Prostate gland (tissue), 2 donors: ENCODE data around the gene LAMA4. TPM values are rescaled to one million over a fixed set of nuclear protein-coding genes. Genes with fewer than 3 reads are reported as not detected.

Source experiments
- DNase-seq: peaks from one replicate; pipeline ENCODE4 v3.0.0-alpha.2; 2019; ENCODE audit warnings: low spot score
- H3K27ac ChIP-seq, 2 donors: fragments of 200-600 bp; sonication (generic); 2 replicates each; pipeline ENCODE4 v1.5.1; 2017 to 2019
- H3K27me3 ChIP-seq: fragments of 200-600 bp; sonication (generic); replicated peaks from 2 replicates; pipeline ENCODE4 v1.5.1; 2019; ENCODE audit not compliant: insufficient read depth
- H3K36me3 ChIP-seq, 2 donors: fragments of 200-600 bp; sonication (generic); 1 replicate in 1 of 2; 2 replicates in 1 of 2; pipeline versions ENCODE4 v1.5.1 to v1.8.1; 2017 to 2019
- H3K4me1 ChIP-seq: fragments of 200-600 bp; sonication (generic); replicated peaks from 2 replicates; pipeline ENCODE4 v1.5.1; 2019
- H3K4me3 ChIP-seq, 2 donors: fragments of 200-600 bp; sonication (generic); 2 replicates each; pipeline ENCODE4 v1.5.1; 2017 to 2019
- H3K9me3 ChIP-seq: fragments of 200-600 bp; sonication (generic); 2 replicates; pipeline ENCODE4 v1.5.1; 2017
- CTCF ChIP-seq, 4 experiments: fragments of 200-600 bp in 2 of 4; fragments of 450-650 bp in 2 of 4; sonication (generic) in 2 of 4; IDR thresholded peaks; 1 replicate in 3 of 4; 2 replicates in 1 of 4; pipeline ENCODE4 v1.5.1; 2016 to 2019; ENCODE audit warnings: antibody characterized with exemption in 4 of 4, mild to moderate bottlenecking in 2 of 4, moderate library complexity in 2 of 4
- POLR2A ChIP-seq: fragments of 450-650 bp; IDR thresholded peaks from one replicate; pipeline ENCODE4 v1.6.1; 2016; ENCODE audit warnings: antibody characterized with exemption, mild to moderate bottlenecking
- POLR2AphosphoS5 ChIP-seq: sonication (generic); formaldehyde crosslinking; IDR thresholded peaks from one replicate; pipeline ENCODE4 v1.6.1; 2017; ENCODE audit warnings: antibody characterized with exemption
- WGBS: methylation state at CpG from one replicate; pipeline ENCODE4 v1.1.5; 2018; 5-methylcytosine and 5-hydroxymethylcytosine counted together
- intact Hi-C: fragments of 100-400 bp; cut with DNase I; formaldehyde crosslinking; loops from one replicate; pipeline ENCODE4 v1.14.2; 2022
- total RNA-seq, 2 donors: library from RNA; depleted of rRNA; stranded (reverse); fragments of >200 nt; gene quantifications; one replicate each; pipeline ENCODE4 v1.1.0, GENCODE V29; 2016

The LAMA4 gene
- total RNA-seq, 2 donors from 2014 or later: 9.6 to 48.3 TPM

DNA sequence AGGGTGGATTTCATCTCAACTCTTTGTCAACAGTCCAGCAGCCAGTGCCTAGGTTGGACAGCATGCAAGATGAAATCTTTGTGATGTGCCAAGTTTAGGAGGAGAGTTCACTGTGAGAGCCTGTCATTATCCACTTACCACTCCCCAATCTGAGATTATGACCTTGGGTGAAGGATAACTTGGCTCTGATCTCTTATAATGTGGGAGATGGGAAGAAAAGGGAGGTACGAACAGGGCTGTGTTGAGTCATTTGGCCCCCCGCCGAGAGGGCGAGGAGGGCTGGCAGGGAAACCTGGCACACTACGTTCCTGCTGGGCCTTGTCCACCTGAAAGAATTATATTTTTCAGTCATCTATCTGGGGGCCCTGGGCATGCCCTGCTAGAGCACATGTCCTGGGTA is 35.8 kb downstream of the LAMA4 start:
- Histone ChIP-seq H3K4me1 (no peaks in the 10 kb centered on the region), H3K27ac (no peak overlapping the region), H3K9me3 (no peaks in the 10 kb centered on the region), H3K27me3 (no peaks in the 10 kb centered on the region), H3K36me3 (no peaks in the 10 kb centered on the region), H3K4me3 (no peak overlapping the region)
- WGBS: 74% methylated on average over 5 of the region's 5 CpGs
- no peak for DNase-seq
- intact Hi-C loops: no loop called here
- TF ChIP-seq POLR2A: no peak
- TF ChIP-seq CTCF (IDR thresholded peaks at IDR 0.05): no peak
- TF ChIP-seq POLR2AphosphoS5: no peak

- Histone ChIP-seq H3K36me3 (no peaks in the 10 kb centered on the region), H3K27ac (no peak overlapping the region), H3K4me3 (no peak overlapping the region), H3K27me3 (no peaks in the 10 kb centered on the region), H3K9me3 (no peaks in the 10 kb centered on the region), H3K4me1 (no peaks in the 10 kb centered on the region)
- no peak for DNase-seq
- intact Hi-C loops: no loop called here
- 70% methylated on average over 6 of the region's 6 CpGs for WGBS
- TF ChIP-seq CTCF (IDR thresholded peaks at IDR 0.05): no peak
- TF ChIP-seq POLR2AphosphoS5: no peak
- TF ChIP-seq POLR2A: no peak
Measured at GRCh38 chr6:112216662-112217551, 37.5 kb downstream of the LAMA4 start.

DNA sequence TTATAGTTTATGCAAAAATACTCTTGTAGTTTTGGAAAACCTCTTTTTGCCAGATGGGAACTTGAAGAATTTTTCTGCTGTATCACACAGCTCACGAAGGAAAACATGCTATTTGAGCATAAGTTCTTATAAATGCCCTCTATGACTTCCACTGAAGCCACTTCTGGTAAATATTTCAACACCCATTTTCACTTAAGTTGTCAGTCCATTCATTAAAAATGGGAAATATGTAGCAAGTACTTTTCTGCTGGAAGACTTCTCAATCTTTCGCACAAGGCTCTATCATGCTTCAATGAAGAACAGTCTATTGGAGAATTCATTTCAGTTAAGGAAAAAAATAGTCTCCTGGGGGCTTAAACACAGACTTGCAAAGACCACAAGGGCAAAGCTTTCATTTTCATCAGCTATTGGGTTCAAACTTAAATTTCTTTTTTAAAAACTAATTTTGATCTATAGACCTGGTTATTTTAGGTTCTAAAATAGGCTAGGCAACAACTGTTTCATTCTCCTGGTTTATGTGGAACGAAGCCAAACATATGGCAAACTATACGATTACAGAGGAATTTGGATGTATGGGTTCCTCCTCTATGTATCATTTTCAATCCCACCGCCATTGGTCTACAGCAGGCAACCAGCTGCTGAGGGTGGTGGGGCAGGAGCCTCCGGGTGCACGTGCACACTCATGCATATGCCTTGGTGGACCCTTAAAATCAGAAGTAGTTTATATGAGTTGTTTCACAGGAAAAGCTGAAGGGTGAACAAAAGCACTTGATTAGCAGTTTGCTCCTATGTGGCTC is 38.7 kb downstream of the LAMA4 start:
- H3K27ac ChIP-seq: no peak overlapping the region
- H3K36me3 ChIP-seq: no peaks in the 10 kb centered on the region
- TF ChIP-seq POLR2A: no peak
- TF ChIP-seq POLR2AphosphoS5: no peak
- no peak for TF ChIP-seq CTCF (IDR thresholded peaks at IDR 0.05)

GRCh38 chr6:112214739-112215269 is 39.6 kb downstream of the LAMA4 start:
- TF ChIP-seq POLR2AphosphoS5: no peak
- TF ChIP-seq CTCF (IDR thresholded peaks at IDR 0.05): no peak
- TF ChIP-seq POLR2A: no peak
- Histone ChIP-seq H3K27me3 (no peaks in the 10 kb centered on the region), H3K9me3 (no peaks in the 10 kb centered on the region), H3K36me3 (no peaks in the 10 kb centered on the region), H3K27ac (no peak overlapping the region), H3K4me3 (no peak overlapping the region), H3K4me1 (no peaks in the 10 kb centered on the region)
- intact Hi-C loops: no loop called here
- no peak for DNase-seq
- 48% methylated on average over 2 of the region's 2 CpGs for WGBS

More for the DNA sequence above, 38.7 kb downstream of the LAMA4 start:
- intact Hi-C loops: no loop called here
- Histone ChIP-seq H3K4me3 (no peak overlapping the region), H3K27me3 (no peaks in the 10 kb centered on the region), H3K9me3 (no peaks in the 10 kb centered on the region), H3K4me1 (no peaks in the 10 kb centered on the region)
- WGBS: 81% methylated on average over 7 of the region's 7 CpGs
- DNase-seq: no peak
